ENCODE data around the gene BANP. TPM values are rescaled to one million over a fixed set of nuclear protein-coding genes. Genes with fewer than 3 reads are reported as not detected.
"Not testable (repeated sequence)": the region's sequence is repeated elsewhere in the genome, so short reads cannot be mapped to it uniquely, and the experiment has no call there.

Gene BANP
- total RNA-seq, 1 donor from 2014 or later: 25.5 TPM

DNA sequence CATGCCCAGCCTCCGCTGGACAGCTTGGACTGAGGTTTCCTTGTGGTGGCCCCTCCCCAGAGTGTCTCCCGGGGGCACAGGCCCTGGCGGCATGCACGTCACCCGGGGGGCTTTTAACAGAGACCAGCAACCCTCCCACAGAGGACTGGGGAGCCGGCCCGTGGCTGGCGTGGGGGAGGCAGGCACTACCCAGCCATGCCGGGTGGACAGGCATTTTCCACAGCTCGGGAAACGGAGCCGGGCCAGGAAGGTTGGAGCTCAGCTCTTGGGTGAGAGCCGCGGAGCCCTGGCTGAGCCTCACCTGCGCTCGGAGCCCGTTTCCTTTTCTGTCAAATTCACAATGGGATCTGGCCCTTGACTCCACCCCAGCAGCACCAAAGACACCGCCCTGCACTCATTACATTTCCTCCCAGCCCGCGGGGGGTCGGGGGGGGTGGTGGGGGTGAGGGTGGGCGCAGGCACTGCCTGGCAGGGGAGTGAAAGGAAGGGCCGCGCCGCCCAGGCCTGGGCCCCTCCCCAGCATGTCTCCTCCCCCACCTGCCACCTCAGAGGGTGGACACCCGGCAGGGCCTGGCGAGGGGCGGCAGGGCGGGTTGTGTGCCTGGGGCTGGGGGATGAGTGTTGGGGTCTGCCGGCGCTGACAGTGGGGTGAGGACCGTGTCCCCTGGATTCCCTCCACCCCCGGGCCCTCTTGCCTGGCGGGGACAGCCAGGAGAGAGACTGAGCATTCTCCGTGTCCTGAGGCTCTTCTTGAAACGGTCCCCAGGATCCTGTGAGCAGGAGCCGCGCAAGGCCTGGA is 139.3 kb downstream of the BANP start:
- H3K27me3 Mint-ChIP-seq (ENCODE audit: unreplicated experiment); H3K4me3 Mint-ChIP-seq (ENCODE audit: unreplicated experiment); H3K36me3 Mint-ChIP-seq (ENCODE audit: unreplicated experiment); H3K27ac Mint-ChIP-seq (ENCODE audit: unreplicated experiment); H3K4me1 Mint-ChIP-seq (ENCODE audit: low read depth, unreplicated experiment); DNase-seq; H3K9me3 Mint-ChIP-seq (ENCODE audit: unreplicated experiment): not testable (repeated sequence)

DNA sequence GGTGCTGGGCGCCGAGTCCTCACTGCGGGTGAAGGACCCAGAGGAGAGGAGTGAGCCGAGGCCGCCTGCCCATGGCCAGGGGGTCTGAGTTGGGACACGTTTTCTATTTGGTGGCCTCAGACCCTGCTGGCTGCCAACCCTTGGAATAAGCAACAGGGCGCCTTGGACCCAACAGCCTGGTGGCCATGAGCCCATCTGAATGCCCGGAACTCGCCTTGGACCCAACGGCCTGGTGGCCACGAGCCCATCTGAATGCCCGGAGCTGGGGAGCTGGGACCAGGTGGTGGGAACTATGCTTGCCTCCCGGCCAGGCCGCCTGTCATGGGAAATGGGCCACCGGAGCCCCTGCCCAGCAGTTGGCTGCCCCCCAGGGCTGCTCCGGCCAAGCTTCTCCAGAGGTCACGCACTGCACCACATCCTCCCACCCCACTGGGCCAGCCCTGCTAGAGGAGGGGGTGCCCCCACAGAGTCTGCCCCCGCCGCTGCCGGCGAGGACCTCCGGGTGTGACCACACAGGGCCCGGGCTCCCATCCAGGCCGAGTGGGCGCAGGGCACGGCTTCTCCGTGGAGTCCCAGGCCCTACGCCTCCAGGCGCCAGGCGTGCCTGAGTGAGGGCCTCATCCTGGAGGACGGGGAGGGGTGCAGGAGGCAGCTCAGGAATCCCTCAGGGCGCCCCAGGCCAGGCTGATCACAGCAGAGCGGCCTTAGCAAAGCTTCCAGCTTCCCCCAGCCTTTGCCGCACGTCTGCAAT is 140.2 kb downstream of the BANP start:
- not testable (repeated sequence) for H3K9me3 Mint-ChIP-seq (ENCODE audit: unreplicated experiment); H3K36me3 Mint-ChIP-seq (ENCODE audit: unreplicated experiment); H3K4me3 Mint-ChIP-seq (ENCODE audit: unreplicated experiment); H3K27ac Mint-ChIP-seq (ENCODE audit: unreplicated experiment); H3K27me3 Mint-ChIP-seq (ENCODE audit: unreplicated experiment); H3K4me1 Mint-ChIP-seq (ENCODE audit: low read depth, unreplicated experiment); DNase-seq

DNA sequence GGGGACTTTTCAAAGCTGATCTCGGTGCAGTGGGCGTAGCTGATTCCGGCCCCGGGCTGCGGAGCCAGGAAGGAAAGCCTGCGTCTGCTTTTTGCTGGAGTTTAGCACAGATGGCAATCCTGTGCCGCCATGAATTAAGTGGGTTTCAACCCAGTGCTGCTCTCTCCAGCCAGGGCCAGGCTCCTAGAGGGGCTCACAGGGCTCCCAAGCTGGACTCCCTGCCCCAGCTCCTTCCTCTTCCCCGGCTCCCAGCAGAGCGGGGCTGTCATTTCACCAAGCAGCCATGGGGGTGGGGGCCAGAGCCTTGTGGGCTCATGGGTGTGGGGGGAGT is 140.7 kb downstream of the BANP start:
- H3K4me3 Mint-ChIP-seq (ENCODE audit: unreplicated experiment); DNase-seq; H3K36me3 Mint-ChIP-seq (ENCODE audit: unreplicated experiment); H3K9me3 Mint-ChIP-seq (ENCODE audit: unreplicated experiment); H3K4me1 Mint-ChIP-seq (ENCODE audit: low read depth, unreplicated experiment); H3K27ac Mint-ChIP-seq (ENCODE audit: unreplicated experiment); H3K27me3 Mint-ChIP-seq (ENCODE audit: unreplicated experiment): not testable (repeated sequence)

DNA sequence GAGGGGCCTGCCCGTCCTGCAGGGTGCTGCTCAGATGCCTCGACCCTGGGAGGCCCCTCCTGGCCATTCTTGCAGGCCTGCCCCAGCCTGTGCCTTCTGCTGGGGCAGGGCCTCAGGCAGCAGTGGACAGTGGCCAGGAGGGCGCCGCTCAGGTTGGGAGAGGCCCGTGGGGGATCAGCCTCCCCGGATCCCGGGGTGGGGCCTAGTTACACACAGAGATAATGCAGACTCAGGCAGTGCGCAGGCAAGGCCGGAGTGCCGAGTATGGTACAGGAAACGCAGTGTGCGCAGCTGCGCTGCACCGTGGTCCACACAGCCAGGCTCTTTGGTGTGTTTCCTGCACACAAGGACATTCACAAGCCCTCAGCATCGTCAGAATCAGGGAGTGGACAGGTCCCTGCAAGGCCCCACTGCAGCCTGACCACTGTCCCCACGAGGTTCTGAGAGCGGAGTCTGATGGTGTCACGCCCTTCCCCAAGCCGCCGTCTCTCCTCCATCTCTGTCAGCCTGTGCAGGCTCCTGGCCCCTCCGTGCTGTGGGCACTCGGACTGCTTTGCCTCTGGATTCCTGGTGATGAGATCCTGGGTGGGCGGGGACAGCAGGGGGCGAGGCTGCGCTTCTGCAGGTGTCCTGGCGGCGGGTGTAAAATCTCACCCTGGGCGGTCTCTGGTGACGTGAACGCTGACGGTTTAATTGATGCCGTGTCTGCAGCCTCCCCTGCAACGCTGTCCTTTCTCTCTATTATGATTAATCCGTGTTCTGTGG is 141.7 kb downstream of the BANP start:
- H3K27me3 Mint-ChIP-seq (ENCODE audit: unreplicated experiment); H3K36me3 Mint-ChIP-seq (ENCODE audit: unreplicated experiment); H3K4me3 Mint-ChIP-seq (ENCODE audit: unreplicated experiment); H3K4me1 Mint-ChIP-seq (ENCODE audit: low read depth, unreplicated experiment); H3K27ac Mint-ChIP-seq (ENCODE audit: unreplicated experiment); DNase-seq; H3K9me3 Mint-ChIP-seq (ENCODE audit: unreplicated experiment): not testable (repeated sequence)

DNA sequence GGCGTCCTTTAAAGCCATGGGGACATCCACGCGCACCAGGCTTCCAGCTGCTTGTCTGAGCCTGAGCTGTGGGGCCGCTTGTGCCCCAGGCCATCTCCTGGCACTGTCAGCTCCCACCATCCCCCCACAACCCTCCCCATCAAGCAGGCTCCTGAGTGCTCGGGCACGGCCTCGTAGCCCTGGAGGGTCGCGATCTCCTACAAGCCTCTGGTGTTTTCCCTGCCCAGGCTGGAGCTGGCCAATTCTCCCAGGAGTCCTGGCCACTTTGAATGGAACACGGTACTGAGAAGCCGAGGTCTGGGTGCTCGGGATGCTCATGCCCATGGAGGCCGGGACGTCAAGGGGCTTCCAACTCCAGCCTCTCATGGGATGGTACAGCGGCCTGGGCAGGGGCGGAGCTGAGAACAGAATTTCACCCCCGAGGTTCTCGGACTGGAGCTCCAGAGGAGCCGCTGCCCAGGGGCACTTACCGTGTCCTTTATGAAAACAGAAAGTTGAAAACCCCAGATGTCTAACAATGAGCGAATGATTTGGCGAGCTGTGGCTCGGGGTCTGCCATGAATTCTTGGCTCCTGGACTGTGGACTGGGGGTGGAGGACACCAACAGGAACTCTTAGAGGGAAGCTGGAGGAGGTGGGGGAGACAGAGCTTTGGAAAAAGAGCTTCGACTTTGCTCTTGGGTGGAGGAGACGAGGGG is 142.5 kb downstream of the BANP start:
- not testable (repeated sequence) for H3K27ac Mint-ChIP-seq (ENCODE audit: unreplicated experiment); H3K9me3 Mint-ChIP-seq (ENCODE audit: unreplicated experiment); H3K36me3 Mint-ChIP-seq (ENCODE audit: unreplicated experiment); H3K27me3 Mint-ChIP-seq (ENCODE audit: unreplicated experiment); DNase-seq; H3K4me3 Mint-ChIP-seq (ENCODE audit: unreplicated experiment); H3K4me1 Mint-ChIP-seq (ENCODE audit: low read depth, unreplicated experiment)

DNA sequence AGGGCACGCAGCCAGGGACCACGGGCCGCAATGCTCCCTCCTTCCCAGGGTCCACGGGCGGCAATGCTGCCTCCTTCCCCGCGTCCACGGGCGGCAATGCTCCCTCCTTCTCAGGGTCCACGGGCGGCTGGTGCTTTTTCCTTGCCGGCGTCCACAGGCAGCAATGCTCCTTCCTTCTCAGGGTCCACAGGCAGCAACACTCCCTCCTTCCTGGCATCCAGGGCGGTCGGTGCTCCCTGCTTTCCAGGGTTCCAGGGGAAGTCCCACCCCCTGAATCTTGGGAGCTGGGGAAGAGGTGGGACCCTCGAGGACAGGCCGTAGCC is 143.0 kb downstream of the BANP start:
- H3K36me3 Mint-ChIP-seq (ENCODE audit: unreplicated experiment); H3K9me3 Mint-ChIP-seq (ENCODE audit: unreplicated experiment); H3K4me3 Mint-ChIP-seq (ENCODE audit: unreplicated experiment); H3K27me3 Mint-ChIP-seq (ENCODE audit: unreplicated experiment); DNase-seq; H3K27ac Mint-ChIP-seq (ENCODE audit: unreplicated experiment): not testable (repeated sequence)
- H3K4me1 Mint-ChIP-seq (ENCODE audit: low read depth, unreplicated experiment): peaks cover 10% of the 10 kb centered on the region

DNA sequence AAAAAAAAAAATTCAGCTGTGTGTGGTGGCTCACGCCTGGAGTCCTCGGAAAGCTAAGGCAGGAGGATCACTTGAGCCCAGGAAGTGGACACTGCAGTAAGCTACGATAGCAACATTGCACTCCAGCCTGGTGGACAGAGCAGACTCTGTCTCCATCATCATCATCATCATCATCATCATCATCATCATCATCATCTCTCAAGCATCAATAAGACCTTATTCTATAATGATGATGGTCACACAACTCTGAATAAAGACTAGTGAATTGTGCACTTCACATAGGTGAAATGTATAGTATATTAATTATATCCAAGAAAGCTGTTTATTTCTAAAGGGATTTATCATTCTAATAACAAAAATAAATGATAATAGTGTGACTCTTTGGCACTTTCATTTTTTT is 143.7 kb downstream of the BANP start:
- H3K9me3 Mint-ChIP-seq (ENCODE audit: unreplicated experiment); H3K27ac Mint-ChIP-seq (ENCODE audit: unreplicated experiment); H3K27me3 Mint-ChIP-seq (ENCODE audit: unreplicated experiment); H3K36me3 Mint-ChIP-seq (ENCODE audit: unreplicated experiment); H3K4me3 Mint-ChIP-seq (ENCODE audit: unreplicated experiment); DNase-seq: not testable (repeated sequence)
- peaks cover 13% of the 10 kb centered on the region for H3K4me1 Mint-ChIP-seq (ENCODE audit: low read depth, unreplicated experiment)

DNA sequence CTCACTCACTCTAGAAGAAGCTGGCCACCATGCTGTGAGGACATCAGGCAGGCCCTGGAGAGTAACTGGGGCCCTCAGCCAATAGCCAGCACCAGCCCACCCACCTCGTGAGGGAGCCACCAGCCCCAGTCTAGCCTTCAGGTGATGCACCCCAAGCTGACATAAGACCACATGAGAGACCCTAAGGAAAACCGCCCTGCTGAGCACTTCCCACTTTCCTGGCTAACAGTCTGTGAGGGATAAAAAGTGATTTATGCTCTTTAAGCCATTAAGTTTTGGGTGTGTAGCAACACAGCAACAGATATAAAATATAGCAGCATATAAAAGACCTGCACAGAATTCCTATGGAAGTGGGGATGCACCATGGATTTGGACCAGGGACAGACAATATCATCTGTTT is 145.4 kb downstream of the BANP start:
- H3K9me3 Mint-ChIP-seq (ENCODE audit: unreplicated experiment); H3K4me3 Mint-ChIP-seq (ENCODE audit: unreplicated experiment); DNase-seq; H3K27ac Mint-ChIP-seq (ENCODE audit: unreplicated experiment); H3K27me3 Mint-ChIP-seq (ENCODE audit: unreplicated experiment); H3K36me3 Mint-ChIP-seq (ENCODE audit: unreplicated experiment): not testable (repeated sequence)
- H3K4me1 Mint-ChIP-seq (ENCODE audit: low read depth, unreplicated experiment): peaks cover 17% of the 10 kb centered on the region
